GM18867 (cell line): ENCODE results near the gene TMEM185A.
"Not testable (repeated sequence)": the region's sequence is repeated elsewhere in the genome, so short reads cannot be mapped to it uniquely, and the experiment has no call there.

ENCODE experiments used
- ATAC-seq: cut with Tn5 transposase; IDR thresholded peaks from one replicate; pipeline ENCODE4 v1.9.1; 2021; ENCODE audit warnings: mild to moderate bottlenecking, moderate library complexity; ENCODE audit not compliant: unreplicated experiment

The TMEM185A gene

GRCh38 chrX:149628280-149628679, 3.3 kb downstream of the TMEM185A start:
- no peak for ATAC-seq

DNA sequence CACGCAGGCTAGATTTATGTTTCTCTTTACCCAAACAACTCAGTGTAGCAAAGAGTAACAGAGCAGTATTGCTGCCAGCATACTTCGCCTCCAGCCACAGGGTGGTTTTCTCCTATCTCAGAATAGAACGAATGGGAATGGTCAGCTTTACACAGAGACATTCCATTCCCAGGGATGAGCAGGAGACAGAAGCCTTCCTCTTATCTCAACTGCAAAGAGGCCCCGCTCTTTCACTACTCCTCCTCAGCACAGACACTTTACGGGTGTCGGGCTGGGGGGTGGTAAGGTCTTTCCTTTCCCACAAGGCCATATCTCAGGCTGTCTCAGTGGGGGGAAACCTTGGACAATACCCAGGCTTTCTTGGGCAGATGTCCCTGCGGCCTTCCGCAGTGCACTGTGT, 4.8 kb downstream of the TMEM185A start:
- ATAC-seq = not testable (repeated sequence)

DNA sequence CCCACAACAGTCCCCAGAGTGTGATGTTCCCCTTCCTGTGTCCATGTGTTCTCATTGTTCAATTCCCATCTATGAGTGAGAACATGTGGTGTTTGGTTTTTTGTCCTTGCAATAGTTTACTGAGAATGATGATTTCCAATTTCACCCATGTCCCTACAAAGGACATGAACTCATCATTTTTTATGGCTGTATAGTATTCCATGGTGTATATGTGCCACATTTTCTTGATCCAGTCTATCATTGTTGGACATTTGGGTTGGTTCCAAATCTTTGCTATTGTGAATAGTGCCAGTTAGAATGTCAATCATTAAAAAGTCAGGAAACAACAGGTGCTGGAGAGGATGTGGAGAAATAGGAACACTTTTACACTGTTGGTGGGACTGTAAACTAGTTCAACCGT, 11.9 kb downstream of the TMEM185A start:
- not testable (repeated sequence) for ATAC-seq

- ATAC-seq = no peak
Measured at GRCh38 chrX:149618871-149619270, 12.7 kb downstream of the TMEM185A start.

- ATAC-seq = no peak
Measured at GRCh38 chrX:149611623-149612175, 19.9 kb downstream of the TMEM185A start.

GRCh38 chrX:149610511-149610910, 21.1 kb downstream of the TMEM185A start:
- ATAC-seq = no peak

- no peak for ATAC-seq
Measured at GRCh38 chrX:149607699-149608098, 23.9 kb downstream of the TMEM185A start.

- not testable (repeated sequence) for ATAC-seq
Measured at GRCh38 chrX:149605248-149605885, 26.2 kb downstream of the TMEM185A start.

GRCh38 chrX:149598603-149599002, 33.0 kb downstream of the TMEM185A start:
- not testable (repeated sequence) for ATAC-seq

GRCh38 chrX:149595943-149596342, 35.6 kb downstream of the TMEM185A start:
- ATAC-seq = not testable (repeated sequence)

DNA sequence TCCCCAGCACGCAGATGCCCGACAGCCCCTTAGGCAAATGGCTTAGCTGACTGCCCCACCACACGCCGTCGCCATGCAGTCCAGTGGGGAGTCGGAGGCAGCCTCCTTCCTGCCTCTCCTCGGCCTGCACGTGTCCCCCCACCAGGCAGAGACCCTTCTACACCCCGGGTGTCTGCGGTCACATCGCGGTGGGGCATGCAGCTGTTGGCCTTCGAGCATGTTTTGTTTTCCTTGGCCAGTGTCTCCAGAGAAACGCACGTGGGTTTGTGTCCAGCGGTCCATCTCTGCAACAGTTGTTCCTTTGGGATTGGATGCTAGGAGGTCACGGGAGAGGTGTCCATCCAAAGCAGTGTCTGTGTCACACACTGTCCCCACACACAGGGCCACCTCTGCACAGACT, 36.4 kb downstream of the TMEM185A start, which contains the start of gene HSFX2:
TSS of gene HSFX2 (minus strand) at position 101 of the 400 bp plus-strand sequence. CDS start 614 bp downstream, outside the sequence.
- not testable (repeated sequence) for ATAC-seq

DNA sequence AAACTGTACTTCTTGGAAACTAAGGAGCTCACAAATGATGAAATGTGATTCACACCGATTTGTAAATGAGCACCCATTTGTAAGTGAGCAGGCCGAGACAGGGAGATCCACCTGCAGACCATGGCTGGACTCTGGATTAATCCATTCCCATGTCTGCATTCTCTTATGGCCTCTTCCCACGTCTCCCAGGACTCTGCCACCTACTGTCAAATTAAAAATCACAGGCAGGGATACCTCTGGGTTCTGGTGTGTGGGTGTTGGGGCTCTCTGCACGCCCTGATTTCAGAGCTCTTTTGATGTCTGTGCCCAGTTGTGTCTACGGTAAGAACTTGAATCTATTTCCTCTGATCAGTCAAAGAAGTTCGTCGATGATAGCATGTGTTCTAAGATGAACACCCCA, 40.6 kb downstream of the TMEM185A start:
- not testable (repeated sequence) for ATAC-seq

GRCh38 chrX:149587359-149587758, 44.2 kb downstream of the TMEM185A start, which contains the start of gene MAGEA9B:
Gene MAGEA9B, minus strand, starts transcription at chrX:149587459. Its CDS starts 4,280 bp downstream, at chrX:149583179.
- ATAC-seq = not testable (repeated sequence)

DNA sequence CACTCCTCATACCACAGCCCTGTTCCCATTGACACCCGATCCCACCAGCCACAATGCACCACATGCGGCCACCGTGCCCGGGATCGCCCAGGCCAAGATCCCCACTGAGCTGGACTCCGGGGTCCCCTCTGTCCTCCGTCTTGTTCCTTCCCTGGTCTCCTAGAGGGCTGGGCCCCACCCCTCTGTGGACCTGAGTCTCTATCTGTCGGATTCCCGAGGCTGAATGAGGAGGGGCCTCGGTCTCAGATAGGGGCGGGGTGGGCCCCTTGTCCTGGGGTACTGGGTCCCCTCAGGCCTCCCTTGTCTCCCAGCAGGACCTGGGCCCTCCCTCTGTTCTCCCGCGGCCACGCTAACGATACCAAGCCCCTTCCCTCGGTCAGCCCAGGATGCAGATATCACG, 46.0 kb downstream of the TMEM185A start:
- not testable (repeated sequence) for ATAC-seq

DNA sequence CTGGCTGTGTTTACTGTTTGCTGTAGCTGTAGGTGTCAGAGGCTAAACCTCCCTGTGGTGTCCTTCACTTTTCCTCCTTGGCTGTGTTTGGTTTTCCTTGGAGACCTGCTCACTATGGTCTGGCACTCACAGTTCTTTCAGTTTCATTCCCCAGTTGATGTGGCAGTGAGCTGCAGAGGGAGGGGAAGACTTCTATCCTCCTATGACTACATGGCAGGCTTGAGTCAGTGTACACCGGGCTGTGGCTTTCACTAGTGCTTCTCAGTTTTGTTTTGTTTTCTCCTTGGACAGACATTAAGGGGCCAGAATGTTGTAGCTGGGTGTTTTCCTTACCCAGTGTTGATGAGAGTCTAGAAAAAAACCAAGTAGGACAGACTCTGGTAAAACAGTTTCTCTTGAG, 58.1 kb downstream of the TMEM185A start:
- ATAC-seq = peak; percentile 100

DNA sequence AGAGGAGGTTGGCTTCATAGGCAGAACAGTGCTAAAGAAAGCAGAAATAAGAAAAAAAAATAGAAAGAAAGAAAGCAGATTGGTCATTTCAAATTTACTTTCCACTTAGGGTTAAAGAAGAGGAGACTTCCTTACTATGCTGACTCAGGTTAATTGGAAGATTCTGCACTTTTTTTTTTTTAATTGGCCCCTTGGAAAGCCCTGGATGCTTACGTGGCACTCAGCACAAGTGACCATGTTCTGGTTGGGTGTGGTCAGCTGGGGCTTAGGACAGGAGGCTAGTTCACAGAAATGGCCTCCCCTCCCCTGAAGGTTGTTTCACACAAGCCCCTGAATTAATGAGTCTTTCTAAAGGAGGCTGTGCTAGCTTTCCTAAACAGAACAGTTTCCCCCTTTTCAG, 58.8 kb downstream of the TMEM185A start:
- ATAC-seq = no peak

DNA sequence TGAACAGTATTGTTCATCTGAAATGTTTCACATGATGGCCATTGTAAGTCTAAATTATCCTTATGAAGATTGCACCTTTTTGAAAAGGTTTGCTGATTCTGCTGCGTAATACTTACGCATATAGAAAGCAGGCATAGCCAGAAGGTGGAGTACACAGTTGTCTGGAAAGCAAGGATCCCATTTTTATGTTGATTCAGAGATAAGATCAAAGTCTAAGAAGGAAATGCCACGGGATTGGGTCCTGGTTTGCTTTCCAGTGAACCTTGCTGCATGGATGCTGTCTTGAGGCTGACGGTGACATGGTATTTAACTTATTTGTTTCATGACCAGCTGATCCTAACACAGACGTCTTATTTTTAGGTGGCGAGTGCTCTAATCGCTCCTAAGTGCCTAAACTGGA, 59.8 kb downstream of the TMEM185A start:
- ATAC-seq = no peak

DNA sequence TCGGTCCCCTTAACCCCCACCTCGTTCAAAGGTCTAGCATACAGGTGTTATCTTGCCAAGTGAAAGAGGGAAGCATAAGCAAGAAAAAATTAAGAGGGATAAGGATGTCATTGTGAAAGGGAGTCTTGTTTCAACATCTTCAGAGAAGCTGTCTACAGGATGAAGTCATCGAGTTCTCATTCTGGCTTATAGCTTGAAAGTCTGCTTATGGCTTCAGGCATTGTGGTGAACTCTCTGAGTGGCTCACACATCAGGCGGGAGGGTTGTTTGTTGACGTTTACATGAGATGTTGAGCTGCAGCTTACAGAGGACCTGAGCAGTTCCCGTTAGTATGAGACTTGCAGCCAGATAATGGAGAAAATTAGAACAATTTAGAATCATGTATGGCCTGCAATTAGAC, 60.9 kb downstream of the TMEM185A start:
- ATAC-seq = no peak

DNA sequence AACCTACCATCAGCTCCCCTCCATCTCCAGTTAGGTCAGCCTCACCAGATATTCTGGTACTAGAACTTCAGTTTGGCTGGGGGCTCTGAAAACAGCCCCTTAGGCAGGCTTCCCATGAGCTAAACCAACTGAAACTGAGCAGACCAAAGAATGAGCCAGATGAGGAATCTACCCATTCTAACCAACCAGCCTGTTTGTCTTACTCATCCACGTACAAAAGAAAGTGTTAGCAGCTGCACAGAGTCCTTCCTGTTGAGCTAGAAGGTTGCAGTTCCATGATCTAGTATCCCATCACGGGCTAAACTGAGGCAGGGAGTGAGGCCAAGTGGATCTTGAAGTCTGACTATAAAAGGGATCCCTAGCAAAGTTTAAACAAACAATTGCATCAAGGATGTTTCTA, 61.8 kb downstream of the TMEM185A start:
- no peak for ATAC-seq

GRCh38 chrX:149568701-149569296, 62.8 kb downstream of the TMEM185A start:
- no peak for ATAC-seq

DNA sequence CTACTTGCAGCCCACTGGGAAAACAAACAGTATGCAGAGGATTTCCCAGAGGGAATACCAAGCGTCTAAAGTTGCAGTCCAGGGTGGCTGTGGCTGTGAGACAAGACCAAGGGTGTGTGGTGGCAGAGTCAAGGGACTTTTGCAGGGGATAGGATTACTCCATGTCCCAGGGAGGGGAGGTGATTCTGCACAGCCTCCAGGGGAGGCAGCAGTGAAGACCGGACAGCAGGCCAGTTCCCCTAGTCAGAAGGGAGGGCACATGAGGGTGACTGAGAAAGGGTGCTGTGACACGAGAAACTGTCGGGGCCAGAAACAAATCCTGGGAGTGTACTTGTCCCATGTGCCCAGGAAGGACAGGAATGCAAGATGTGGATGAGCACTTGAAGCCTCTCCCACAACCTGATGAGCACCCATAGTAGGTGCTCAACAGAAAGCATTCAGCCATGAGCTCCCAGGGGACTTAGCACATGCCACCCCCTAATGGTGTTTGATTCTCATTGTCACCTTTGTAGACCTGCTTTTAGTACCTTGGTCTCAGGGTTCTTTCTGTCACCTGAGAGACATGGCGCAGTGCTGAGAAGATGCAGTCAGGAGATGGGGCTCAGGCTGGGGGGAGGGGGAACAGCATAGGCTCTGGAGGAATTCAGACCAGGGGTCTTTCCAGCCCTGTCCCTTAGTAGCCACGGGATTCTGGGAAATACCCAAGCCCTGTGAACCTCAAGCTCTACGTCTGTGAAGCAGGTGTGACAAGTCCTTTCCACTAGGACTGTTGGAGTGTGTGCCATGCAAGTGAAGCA, 63.8 kb downstream of the TMEM185A start:
- no peak for ATAC-seq
